ENCODE results near the gene KDM6A. TPM values are rescaled to one million over a fixed set of nuclear protein-coding genes. Genes with fewer than 3 reads are reported as not detected.

KDM6A gene
- total RNA-seq, 6 experiments from 2014 or later = 7.1 to 20.9 (median 15.7) TPM

- no CpG with 5 or more reads among the region's 2 CpGs for WGBS (ENCODE audit: insufficient coverage, low coverage, low lambda C conversion rate, missing lambda C conversion rate)
- H3K9me3 ChIP-seq = no peaks in the 10 kb centered on the region
- H3K27me3 ChIP-seq = no peaks in the 10 kb centered on the region
- intact Hi-C loops (cut with DNase I) = no loop called here
- DNase-seq = no peak
- no peak for TF ChIP-seq POLR2A (IDR thresholded peaks at IDR 0.05)
- no peak for TF ChIP-seq CTCF (IDR thresholded peaks at IDR 0.05)
- H3K27ac ChIP-seq = no peak overlapping the region
- H3K36me3 ChIP-seq = no peaks in the 10 kb centered on the region
- ATAC-seq = no peak
- no peak overlapping the region for H3K4me3 ChIP-seq
- H3K4me1 ChIP-seq = peaks cover 0 to 7% (median 0%) of the 10 kb centered on the region in 4 donors
Observed at GRCh38 chrX:44957848-44958247, 84.9 kb downstream of the KDM6A start.

GRCh38 chrX:44958480-44958879 is 85.5 kb downstream of the KDM6A start:
- DNase-seq = no peak
- no peaks in the 10 kb centered on the region for H3K36me3 ChIP-seq
- no peak overlapping the region for H3K4me3 ChIP-seq
- ATAC-seq = no peak
- H3K4me1 ChIP-seq = peaks cover 0 to 7% (median 0%) of the 10 kb centered on the region in 4 donors
- intact Hi-C loops (cut with DNase I) = no loop called here
- WGBS (ENCODE audit: insufficient coverage, low coverage, low lambda C conversion rate, missing lambda C conversion rate) = 92% methylated on average over 1 of the region's 1 CpG
- TF ChIP-seq CTCF (IDR thresholded peaks at IDR 0.05) (no peak), POLR2A (IDR thresholded peaks at IDR 0.05) (no peak)
- H3K27me3 ChIP-seq = no peaks in the 10 kb centered on the region
- H3K9me3 ChIP-seq = no peaks in the 10 kb centered on the region
- H3K27ac ChIP-seq = no peak overlapping the region

- DNase-seq (no peak), ATAC-seq (no peak)
- H3K4me1 ChIP-seq = no peaks in the 10 kb centered on the region
- 89% methylated on average over 6 of the region's 6 CpGs for WGBS (ENCODE audit: insufficient coverage, low coverage, low lambda C conversion rate, missing lambda C conversion rate)
- no peaks in the 10 kb centered on the region for H3K9me3 ChIP-seq
- TF ChIP-seq POLR2A (IDR thresholded peaks at IDR 0.05) = no peak
- TF ChIP-seq CTCF (IDR thresholded peaks at IDR 0.05) = no peak
- no peaks in the 10 kb centered on the region for H3K27me3 ChIP-seq
- no peak overlapping the region for H3K27ac ChIP-seq
- H3K4me3 ChIP-seq = no peak overlapping the region
- H3K36me3 ChIP-seq = no peaks in the 10 kb centered on the region
- intact Hi-C loops (cut with DNase I) = no loop called here
Observed at GRCh38 chrX:44961817-44962607, 89.0 kb downstream of the KDM6A start.

GRCh38 chrX:44962944-44963343 is 90.0 kb downstream of the KDM6A start:
- DNase-seq = no peak
- H3K36me3 ChIP-seq = no peaks in the 10 kb centered on the region
- no peaks in the 10 kb centered on the region for H3K9me3 ChIP-seq
- intact Hi-C loops (cut with DNase I) = no loop called here
- ATAC-seq = no peak
- H3K27me3 ChIP-seq = no peaks in the 10 kb centered on the region
- WGBS (ENCODE audit: insufficient coverage, low coverage, low lambda C conversion rate, missing lambda C conversion rate) = 97% methylated on average over 4 of the region's 5 CpGs
- H3K4me1 ChIP-seq = no peaks in the 10 kb centered on the region
- no peak overlapping the region for H3K4me3 ChIP-seq
- TF ChIP-seq POLR2A (IDR thresholded peaks at IDR 0.05) = no peak
- TF ChIP-seq CTCF (IDR thresholded peaks at IDR 0.05) = no peak
- no peak overlapping the region for H3K27ac ChIP-seq

All from right lobe of liver (tissue), 6 donors.